Measurements from ENCODE around the gene GNG10. TPM values are rescaled to one million over a fixed set of nuclear protein-coding genes. Genes with fewer than 3 reads are reported as not detected.
"Not testable (repeated sequence)": the region's sequence is repeated elsewhere in the genome, so short reads cannot be mapped to it uniquely, and the experiment has no call there.

Gene GNG10
- total RNA-seq (10 to 100 TPM; 24.7 to 50.9 TPM), polyA plus RNA-seq (ENCODE audit: insufficient read length in 2 of 2) (10 to 100 TPM; 48.9 to 63.6 TPM)
- long read RNA-seq, donor 1, transcript GNG10-201 (3 exons, 1,491 nt) = major isoform, 27 of 27 reads
- long read RNA-seq, donor 1, partial matches to known transcripts = 0 of 27 reads
- long read RNA-seq, donor 1, other reads (novel, unspliced or antisense) = 0 of 27 reads
- long read RNA-seq, donor 2, transcript GNG10-201 (3 exons, 1,491 nt) = major isoform, 11 of 11 reads
- long read RNA-seq, donor 2, partial matches to known transcripts = 0 of 11 reads
- long read RNA-seq, donor 2, other reads (novel, unspliced or antisense) = 0 of 11 reads
- long read RNA-seq, donor 3, transcript GNG10-201 (3 exons, 1,491 nt) = major isoform, 13 of 13 reads
- long read RNA-seq, donor 3, partial matches to known transcripts = 0 of 13 reads
- long read RNA-seq, donor 3, other reads (novel, unspliced or antisense) = 0 of 13 reads
- long read RNA-seq, donor 4, transcript GNG10-201 (3 exons, 1,491 nt) = major isoform, 64 of 72 reads
- long read RNA-seq, donor 4, partial matches to known transcripts = 8 of 72 reads
- long read RNA-seq, donor 4, other reads (novel, unspliced or antisense) = 0 of 72 reads

GRCh38 chr9:111661150-111661801, at the start of gene GNG10:
Gene GNG10, plus strand, starts transcription at chr9:111661605. Its CDS starts 30 bp downstream, at chr9:111661635.
- H3K36me3 ChIP-seq (ENCODE audit: control insufficient read depth, insufficient read depth, low read length) = no peaks in the 10 kb centered on the region

GRCh38 chr9:111613436-111614040, 47.9 kb upstream of the GNG10 start:
- no peaks in the 10 kb centered on the region for H3K36me3 ChIP-seq (ENCODE audit: control insufficient read depth, insufficient read depth, low read length)
- no peaks in the 10 kb centered on the region for H3K4me1 ChIP-seq (ENCODE audit: control insufficient read depth, insufficient read depth, low read length)
- H3K27ac ChIP-seq (ENCODE audit: low read depth, low read length) = no peak overlapping the region
- 56% methylated on average over 2 of the region's 4 CpGs for WGBS (ENCODE audit: insufficient coverage)
- no peaks in the 10 kb centered on the region for H3K9me3 ChIP-seq (ENCODE audit: control insufficient read depth, insufficient read depth, low read length)
- DNase-seq (ENCODE audit: low read depth in 4 of 6, low spot score in 6 of 6) = no peak
- no peak overlapping the region for H3K4me3 ChIP-seq (ENCODE audit: low read depth, low read length)
- H3K27me3 ChIP-seq (ENCODE audit: control insufficient read depth, insufficient read depth, low read length) = no peaks in the 10 kb centered on the region

More at GRCh38 chr9:111661150-111661801, at the start of gene GNG10:
- peak; percentile 22 to 87 (median 55) for DNase-seq (ENCODE audit: low read depth in 4 of 6, low spot score in 6 of 6)
- no peaks in the 10 kb centered on the region for H3K27me3 ChIP-seq (ENCODE audit: control insufficient read depth, insufficient read depth, low read length)
- H3K9me3 ChIP-seq (ENCODE audit: control insufficient read depth, insufficient read depth, low read length) = no peaks in the 10 kb centered on the region
- peak within 1 kb of the TSS; percentile 74 for H3K4me3 ChIP-seq (ENCODE audit: low read depth, low read length)
- H3K27ac ChIP-seq (ENCODE audit: low read depth, low read length) = peak within 1 kb of the TSS; percentile 71
- 0% methylated on average over 61 of the region's 61 CpGs for WGBS (ENCODE audit: insufficient coverage)
- H3K4me1 ChIP-seq (ENCODE audit: control insufficient read depth, insufficient read depth, low read length) = peaks cover 16% of the 10 kb centered on the region

GRCh38 chr9:111615928-111616327, 45.5 kb upstream of the GNG10 start:
- Histone ChIP-seq H3K4me3 (ENCODE audit: low read depth, low read length) (no peak overlapping the region), H3K9me3 (ENCODE audit: control insufficient read depth, insufficient read depth, low read length) (no peaks in the 10 kb centered on the region), H3K27me3 (ENCODE audit: control insufficient read depth, insufficient read depth, low read length) (no peaks in the 10 kb centered on the region), H3K4me1 (ENCODE audit: control insufficient read depth, insufficient read depth, low read length) (no peaks in the 10 kb centered on the region), H3K27ac (ENCODE audit: low read depth, low read length) (no peak overlapping the region), H3K36me3 (ENCODE audit: control insufficient read depth, insufficient read depth, low read length) (no peaks in the 10 kb centered on the region)
- WGBS (ENCODE audit: insufficient coverage) = 50% methylated on average over 1 of the region's 3 CpGs
- no peak for DNase-seq (ENCODE audit: low read depth in 4 of 6, low spot score in 6 of 6)

GRCh38 chr9:111617349-111617748, 44.1 kb upstream of the GNG10 start:
- not testable (repeated sequence) for H3K4me3 ChIP-seq (ENCODE audit: low read depth, low read length); H3K36me3 ChIP-seq (ENCODE audit: control insufficient read depth, insufficient read depth, low read length); H3K9me3 ChIP-seq (ENCODE audit: control insufficient read depth, insufficient read depth, low read length); H3K4me1 ChIP-seq (ENCODE audit: control insufficient read depth, insufficient read depth, low read length); DNase-seq (ENCODE audit: low read depth in 4 of 6, low spot score in 6 of 6); H3K27me3 ChIP-seq (ENCODE audit: control insufficient read depth, insufficient read depth, low read length); H3K27ac ChIP-seq (ENCODE audit: low read depth, low read length)
- WGBS (ENCODE audit: insufficient coverage) = 98% methylated on average over 15 of the region's 29 CpGs

GRCh38 chr9:111621895-111622480, 39.4 kb upstream of the GNG10 start:
- H3K27me3 ChIP-seq (ENCODE audit: control insufficient read depth, insufficient read depth, low read length) = no peaks in the 10 kb centered on the region
- H3K36me3 ChIP-seq (ENCODE audit: control insufficient read depth, insufficient read depth, low read length) = no peaks in the 10 kb centered on the region
- no peak overlapping the region for H3K27ac ChIP-seq (ENCODE audit: low read depth, low read length)
- DNase-seq (ENCODE audit: low read depth in 4 of 6, low spot score in 6 of 6) = peak in 2 of 6 donors; percentile 41 to 47
- no CpG with 5 or more reads among the region's 2 CpGs for WGBS (ENCODE audit: insufficient coverage)
- no peak overlapping the region for H3K4me3 ChIP-seq (ENCODE audit: low read depth, low read length)
- no peaks in the 10 kb centered on the region for H3K9me3 ChIP-seq (ENCODE audit: control insufficient read depth, insufficient read depth, low read length)
- no peaks in the 10 kb centered on the region for H3K4me1 ChIP-seq (ENCODE audit: control insufficient read depth, insufficient read depth, low read length)

- H3K9me3 ChIP-seq (ENCODE audit: control insufficient read depth, insufficient read depth, low read length) = no peaks in the 10 kb centered on the region
- H3K27ac ChIP-seq (ENCODE audit: low read depth, low read length) = no peak overlapping the region
- 88% methylated on average over 3 of the region's 3 CpGs for WGBS (ENCODE audit: insufficient coverage)
- H3K36me3 ChIP-seq (ENCODE audit: control insufficient read depth, insufficient read depth, low read length) = no peaks in the 10 kb centered on the region
- no peaks in the 10 kb centered on the region for H3K27me3 ChIP-seq (ENCODE audit: control insufficient read depth, insufficient read depth, low read length)
- H3K4me3 ChIP-seq (ENCODE audit: low read depth, low read length) = no peak overlapping the region
- DNase-seq (ENCODE audit: low read depth in 4 of 6, low spot score in 6 of 6) = no peak
- H3K4me1 ChIP-seq (ENCODE audit: control insufficient read depth, insufficient read depth, low read length) = no peaks in the 10 kb centered on the region
Observed at GRCh38 chr9:111622626-111623025, 38.8 kb upstream of the GNG10 start.

GRCh38 chr9:111627260-111627963, 34.0 kb upstream of the GNG10 start:
- 100% methylated on average over 2 of the region's 7 CpGs for WGBS (ENCODE audit: insufficient coverage)
- no peak overlapping the region for H3K27ac ChIP-seq (ENCODE audit: low read depth, low read length)
- H3K27me3 ChIP-seq (ENCODE audit: control insufficient read depth, insufficient read depth, low read length) = no peaks in the 10 kb centered on the region
- DNase-seq (ENCODE audit: low read depth in 4 of 6, low spot score in 6 of 6) = no peak
- no peaks in the 10 kb centered on the region for H3K9me3 ChIP-seq (ENCODE audit: control insufficient read depth, insufficient read depth, low read length)
- H3K4me1 ChIP-seq (ENCODE audit: control insufficient read depth, insufficient read depth, low read length) = peaks cover 7% of the 10 kb centered on the region
- H3K36me3 ChIP-seq (ENCODE audit: control insufficient read depth, insufficient read depth, low read length) = no peaks in the 10 kb centered on the region
- no peak overlapping the region for H3K4me3 ChIP-seq (ENCODE audit: low read depth, low read length)

- no peak for DNase-seq (ENCODE audit: low read depth in 4 of 6, low spot score in 6 of 6)
- peaks cover 10% of the 10 kb centered on the region for H3K4me1 ChIP-seq (ENCODE audit: control insufficient read depth, insufficient read depth, low read length)
- no peak overlapping the region for H3K27ac ChIP-seq (ENCODE audit: low read depth, low read length)
- no peaks in the 10 kb centered on the region for H3K36me3 ChIP-seq (ENCODE audit: control insufficient read depth, insufficient read depth, low read length)
- no peaks in the 10 kb centered on the region for H3K9me3 ChIP-seq (ENCODE audit: control insufficient read depth, insufficient read depth, low read length)
- WGBS (ENCODE audit: insufficient coverage) = 96% methylated on average over 4 of the region's 7 CpGs
- no peaks in the 10 kb centered on the region for H3K27me3 ChIP-seq (ENCODE audit: control insufficient read depth, insufficient read depth, low read length)
- H3K4me3 ChIP-seq (ENCODE audit: low read depth, low read length) = no peak overlapping the region
Observed at GRCh38 chr9:111628411-111628810, 33.0 kb upstream of the GNG10 start.

Data from spinal cord (tissue), 10 donors.